Stimulated activated CD8-positive, alpha-beta memory T cell treated with anti-CD3 and anti-CD28 coated beads, Interleukin-12 subunit alpha, Interleukin-12 subunit beta, amount 100 ng/mL, for 24 hours (primary cell): ENCODE data around the gene ZBTB20.
"Not testable (repeated sequence)": the region's sequence is repeated elsewhere in the genome, so short reads cannot be mapped to it uniquely, and the experiment has no call there.

Source experiments
- DNase-seq: peaks from one replicate; pipeline ENCODE4 v3.0.0-alpha.2; 2020; ENCODE audit errors: extremely low read depth

Gene ZBTB20

DNA sequence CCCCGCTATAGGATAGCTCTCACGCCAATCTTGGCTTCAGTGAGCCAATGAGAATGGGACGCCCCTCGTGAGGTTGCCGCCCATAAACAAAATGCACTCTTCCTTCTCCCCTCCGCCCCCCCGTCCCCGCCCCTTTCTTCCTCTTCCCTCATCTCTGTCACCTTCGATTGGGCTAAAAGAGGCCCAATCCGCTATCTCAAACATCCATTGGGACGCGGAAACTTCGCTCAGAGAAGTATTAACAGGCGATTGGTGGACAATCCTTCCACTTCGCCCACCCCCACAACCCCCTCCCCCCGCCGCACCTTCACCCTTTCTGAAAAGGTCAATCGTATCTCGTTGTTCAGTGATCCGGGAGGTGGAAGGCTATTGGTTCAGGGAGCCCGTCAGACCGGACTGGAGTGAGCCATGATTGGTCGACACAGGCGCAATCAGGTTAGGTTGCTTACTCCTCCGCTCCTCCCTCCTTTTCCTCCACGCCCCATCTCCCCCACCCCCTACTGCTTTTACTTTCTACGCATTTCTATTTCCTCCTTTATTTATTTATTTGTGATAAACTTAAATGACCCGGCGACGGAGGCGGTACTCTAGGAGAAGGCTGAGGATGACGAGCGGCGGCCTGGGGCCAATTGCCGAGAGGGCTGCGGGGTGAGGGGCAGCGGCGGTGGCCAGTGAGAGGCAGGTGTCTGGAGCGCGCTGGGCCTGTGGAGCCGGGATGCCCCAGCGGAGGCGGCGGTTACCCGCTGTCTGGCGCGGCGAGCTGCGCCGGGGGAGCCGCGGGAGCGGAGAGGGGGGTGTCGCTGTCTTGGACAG, 447 bp upstream of the ZBTB20 start:
- peak; percentile 89 for DNase-seq

DNA sequence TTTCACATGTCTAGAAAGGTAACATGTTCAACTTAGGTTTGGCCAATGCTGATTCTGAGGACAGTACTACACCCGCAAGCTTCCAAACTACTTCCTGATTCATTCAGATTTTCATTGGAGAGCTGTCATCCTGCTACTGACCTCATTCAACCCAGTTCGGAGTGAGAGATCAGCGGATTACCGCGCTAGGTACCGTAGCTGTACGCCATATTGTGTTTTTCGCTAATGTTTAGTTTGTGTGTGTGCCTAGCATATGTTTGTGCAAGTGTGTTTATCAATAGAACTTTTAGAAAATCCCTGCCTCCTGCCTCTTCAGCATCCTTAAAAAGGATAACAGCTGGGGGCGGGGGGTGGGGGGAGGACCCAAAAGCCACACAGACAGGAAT, 1.1 kb downstream of the ZBTB20 start:
- no peak for DNase-seq

DNA sequence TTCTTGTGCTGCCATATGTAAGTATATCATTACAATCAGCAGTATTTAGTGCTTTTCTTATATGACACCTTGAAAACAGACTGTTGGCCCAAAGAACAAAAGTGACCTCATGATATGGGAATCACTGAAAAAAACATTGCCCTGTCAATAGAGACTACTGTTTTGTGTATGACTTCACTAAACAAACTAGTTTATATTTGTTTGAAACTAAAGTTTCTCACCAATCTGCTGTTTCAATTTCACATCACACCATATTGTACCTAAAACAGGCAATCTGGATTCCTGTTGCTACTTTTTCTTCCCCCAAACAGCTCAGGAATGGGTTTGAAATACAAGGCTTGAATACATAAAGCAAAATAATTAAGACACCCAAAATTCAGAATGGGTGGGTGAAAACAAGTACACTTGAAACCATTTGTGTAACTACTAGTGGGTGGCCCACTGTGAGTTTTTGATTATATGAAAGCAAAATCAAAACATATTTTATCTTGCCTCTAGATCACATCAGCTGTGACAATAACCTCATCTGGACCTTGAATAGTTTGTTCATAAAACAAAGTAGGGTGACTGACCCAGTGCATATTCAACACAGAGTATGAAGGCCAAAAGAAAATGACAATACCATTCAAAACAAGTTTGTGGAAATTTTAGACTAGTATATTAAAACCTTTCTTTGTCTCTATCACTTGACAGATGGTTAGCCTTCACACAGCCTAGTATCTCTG, 5.9 kb downstream of the ZBTB20 start:
- DNase-seq: no peak

DNA sequence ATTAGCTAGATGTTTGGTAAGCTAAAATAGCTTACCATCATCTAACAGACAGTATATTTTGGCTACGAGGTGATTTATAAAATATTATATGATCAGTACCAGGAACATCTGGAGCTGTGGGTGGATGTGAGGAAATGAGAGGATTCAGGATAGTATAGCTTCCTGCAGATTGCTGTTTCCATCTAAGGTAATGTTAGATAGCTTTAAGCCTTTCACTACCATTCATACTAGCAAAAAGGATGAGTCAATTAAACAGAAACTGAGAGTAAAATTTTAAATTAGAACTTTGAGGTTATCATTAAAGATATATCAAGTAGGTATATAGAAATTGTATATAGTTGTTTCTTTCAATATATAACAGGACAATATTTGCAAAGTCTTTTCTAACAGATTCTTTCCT, 8.0 kb downstream of the ZBTB20 start:
- no peak for DNase-seq

DNA sequence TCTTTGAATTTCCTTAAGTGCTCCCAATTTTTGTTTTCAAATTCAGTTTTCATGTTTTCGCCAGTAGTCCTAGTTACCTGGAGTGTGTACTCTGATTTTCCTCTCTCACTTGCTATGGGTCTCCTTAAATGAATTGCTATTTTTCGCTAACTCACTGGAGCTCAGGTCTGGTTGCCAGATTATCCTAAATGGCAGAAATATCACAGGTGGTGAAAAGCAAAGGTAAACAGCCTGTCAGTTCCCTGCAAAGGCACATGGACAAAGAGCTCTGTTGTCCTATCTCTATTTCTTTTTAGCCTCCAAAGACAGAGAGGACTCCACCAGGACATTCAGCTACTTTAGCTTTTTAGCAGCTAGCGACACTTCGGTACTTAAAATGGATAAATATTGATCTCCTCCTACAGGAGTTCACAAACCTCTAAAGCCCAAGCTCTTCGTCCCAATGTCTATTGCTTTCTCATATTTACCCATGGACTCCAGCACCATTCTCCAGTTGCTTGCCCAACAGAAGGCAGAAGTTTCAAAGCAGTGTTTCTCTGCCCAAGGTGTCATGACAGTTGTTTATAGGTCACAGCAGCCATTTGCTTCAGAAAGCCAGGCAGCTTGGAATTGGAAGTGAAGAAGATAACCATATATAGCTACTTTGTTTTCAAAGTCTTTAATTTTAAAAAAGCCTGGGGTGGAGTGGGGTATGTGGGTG, 12.3 kb downstream of the ZBTB20 start:
- DNase-seq: no peak

DNA sequence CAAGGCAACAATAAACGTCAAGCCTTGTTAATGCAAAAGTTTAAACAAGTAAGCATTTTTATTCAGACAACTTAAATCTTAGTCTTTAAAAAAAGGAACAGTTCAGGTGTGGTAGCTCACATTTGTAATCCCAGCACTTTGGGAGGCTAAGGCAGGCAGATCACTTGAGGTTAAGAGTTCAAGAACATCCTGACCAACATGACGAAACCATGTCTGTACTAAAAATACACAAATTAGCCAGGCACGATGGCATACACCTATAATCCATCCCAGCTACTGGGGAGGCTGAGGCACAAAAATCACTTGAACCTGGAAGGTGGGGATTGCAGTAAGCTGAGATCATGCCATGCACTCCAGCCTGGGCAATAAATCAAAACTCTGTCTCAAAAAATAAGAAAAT, 19.9 kb downstream of the ZBTB20 start:
- DNase-seq: no peak

DNA sequence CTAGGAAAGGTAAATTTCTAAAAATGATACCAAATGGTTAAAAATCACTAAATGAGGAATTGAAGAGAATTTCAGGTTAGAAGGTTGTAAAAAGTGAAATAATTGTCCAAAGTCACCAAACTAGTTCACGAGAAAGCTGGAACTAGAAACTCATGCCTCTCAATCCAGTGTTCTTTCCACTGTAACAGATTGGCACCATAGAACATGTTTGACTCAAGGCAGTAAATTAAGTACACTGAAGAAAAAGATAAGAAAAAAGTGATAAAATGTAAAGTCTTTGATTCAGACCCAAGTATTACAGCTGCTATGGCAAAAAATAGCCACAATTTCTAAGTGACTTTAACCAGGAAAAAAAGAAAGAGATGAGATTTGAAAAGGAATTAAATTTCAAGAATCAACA, 26.5 kb downstream of the ZBTB20 start:
- no peak for DNase-seq

DNA sequence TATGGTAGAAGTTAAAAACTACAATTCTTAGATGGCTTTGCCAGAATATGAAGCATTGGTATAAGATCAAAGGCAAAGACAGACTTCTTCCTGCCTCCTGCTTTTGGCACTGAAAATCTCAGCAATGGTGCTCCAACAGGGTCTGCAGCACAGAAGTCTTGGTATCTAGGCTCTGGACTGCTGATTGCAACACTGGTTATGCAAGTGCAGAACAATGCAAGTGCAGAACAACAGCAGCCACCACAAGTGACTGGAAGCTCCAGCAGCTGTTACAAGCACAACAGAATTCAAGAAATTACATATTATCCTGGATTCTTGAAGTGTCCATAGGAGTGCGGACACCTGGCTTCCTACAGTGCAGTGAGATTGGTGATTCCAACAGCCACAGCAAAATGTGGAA, 33.7 kb downstream of the ZBTB20 start:
- DNase-seq: no peak

DNA sequence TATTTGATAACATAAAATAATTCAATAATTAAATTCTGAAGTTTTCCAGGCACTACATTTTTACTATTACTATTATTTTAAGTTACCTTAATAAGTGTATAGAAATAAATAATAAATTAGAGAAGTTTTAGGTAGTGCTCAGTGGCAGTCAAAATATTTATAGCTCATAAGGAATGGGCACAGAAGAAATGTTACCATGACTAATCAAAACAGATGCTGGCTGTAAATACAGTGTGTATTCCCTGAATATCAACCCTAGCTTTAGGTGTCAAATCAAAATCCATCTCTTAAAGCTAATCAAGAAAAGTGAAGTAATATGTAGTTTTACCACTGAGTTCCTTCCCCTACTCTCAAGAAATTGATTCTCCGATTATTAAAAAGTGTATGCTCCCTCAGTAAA, 35.5 kb downstream of the ZBTB20 start:
- DNase-seq: no peak

DNA sequence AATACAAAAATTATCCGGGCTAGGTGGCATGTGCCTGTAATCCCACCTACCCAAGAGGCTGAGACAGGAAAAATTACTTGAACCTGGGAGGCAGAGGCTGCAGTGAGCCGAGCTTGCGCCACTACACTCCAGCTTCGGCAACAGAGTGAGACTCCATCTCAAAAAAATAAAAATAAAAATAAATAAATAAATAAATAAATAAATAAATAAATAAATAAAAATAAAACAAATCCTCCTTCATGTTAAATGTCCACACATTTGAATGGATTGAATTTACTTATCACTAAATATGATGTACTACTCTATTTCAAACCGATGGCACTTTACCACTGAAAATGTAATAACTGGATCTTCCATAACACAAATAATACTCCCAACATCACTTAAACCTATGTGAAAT, 36.3 kb downstream of the ZBTB20 start:
- no peak for DNase-seq

DNA sequence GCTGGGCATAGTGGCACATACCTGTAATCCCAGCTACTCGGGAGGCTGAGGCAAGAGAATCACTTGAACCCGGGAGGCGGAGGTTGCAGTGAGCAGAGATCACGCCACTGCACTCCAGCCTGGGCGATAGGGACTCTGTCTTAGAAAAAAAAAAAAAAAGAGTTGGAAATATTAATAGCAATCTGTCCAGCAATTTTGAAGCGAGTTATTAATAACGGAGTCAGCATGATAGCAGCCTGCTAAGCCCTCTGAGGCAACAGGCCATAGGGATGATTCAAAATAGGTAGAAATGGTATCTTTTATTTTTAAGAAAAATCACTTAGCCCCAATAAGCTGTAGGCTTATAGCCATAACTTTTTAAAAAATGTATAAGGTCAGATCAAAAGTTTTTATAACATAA, 37.0 kb downstream of the ZBTB20 start:
- not testable (repeated sequence) for DNase-seq

DNA sequence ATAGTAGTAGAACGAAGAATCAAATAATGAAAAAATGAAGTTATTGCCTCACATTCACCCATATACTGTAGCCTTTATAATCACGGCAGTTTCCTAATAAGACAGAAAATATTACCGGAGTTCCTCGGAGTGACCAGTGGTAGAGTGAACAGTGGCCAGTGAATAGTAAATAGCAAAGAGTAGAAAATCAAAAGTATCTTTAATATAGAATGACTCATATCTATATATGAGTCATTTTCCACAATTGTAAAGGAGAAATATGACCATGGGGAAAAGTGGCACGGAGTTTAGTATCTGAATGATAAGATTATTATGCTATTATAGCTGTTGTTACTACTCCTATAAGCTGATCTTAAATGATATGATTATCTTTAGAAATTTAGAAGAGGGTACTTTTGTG, 38.5 kb downstream of the ZBTB20 start:
- DNase-seq: no peak

DNA sequence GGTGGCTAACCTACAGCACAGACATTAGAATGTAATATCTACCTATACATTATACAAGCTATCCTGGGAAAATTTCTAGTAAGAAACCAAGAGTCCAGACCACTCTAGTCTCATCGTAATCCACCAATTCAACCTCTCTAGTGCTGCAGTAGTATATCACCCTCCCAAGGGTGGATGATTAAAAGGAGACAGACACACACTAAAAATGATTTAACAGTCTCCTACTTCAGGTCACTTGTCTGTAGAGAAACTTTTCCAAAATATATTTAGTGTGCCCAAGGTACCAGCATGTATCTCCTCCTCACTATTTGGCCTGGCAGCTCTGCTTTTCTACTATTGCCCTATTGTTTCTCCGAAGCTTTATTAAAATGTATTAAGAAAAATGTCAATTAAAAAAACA, 45.0 kb downstream of the ZBTB20 start:
- no peak for DNase-seq

DNA sequence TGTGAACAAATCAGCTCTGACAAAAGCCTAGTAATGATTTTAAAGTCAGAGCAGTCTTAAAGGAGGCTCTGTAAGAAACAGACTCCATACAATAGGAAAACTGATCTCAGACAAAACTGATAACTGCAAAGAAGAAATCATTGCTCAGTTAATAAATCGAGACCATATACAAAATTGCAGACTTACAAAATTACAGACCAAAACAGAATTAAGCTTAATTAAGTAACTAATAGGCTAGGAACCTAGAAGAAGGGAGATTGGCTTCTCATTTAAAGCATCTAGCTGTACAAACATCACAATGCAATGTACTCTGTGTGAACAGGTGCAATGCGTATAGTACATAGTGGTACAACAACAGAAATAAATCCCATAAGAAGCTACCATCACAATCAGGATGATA, 46.3 kb downstream of the ZBTB20 start:
- DNase-seq: no peak

DNA sequence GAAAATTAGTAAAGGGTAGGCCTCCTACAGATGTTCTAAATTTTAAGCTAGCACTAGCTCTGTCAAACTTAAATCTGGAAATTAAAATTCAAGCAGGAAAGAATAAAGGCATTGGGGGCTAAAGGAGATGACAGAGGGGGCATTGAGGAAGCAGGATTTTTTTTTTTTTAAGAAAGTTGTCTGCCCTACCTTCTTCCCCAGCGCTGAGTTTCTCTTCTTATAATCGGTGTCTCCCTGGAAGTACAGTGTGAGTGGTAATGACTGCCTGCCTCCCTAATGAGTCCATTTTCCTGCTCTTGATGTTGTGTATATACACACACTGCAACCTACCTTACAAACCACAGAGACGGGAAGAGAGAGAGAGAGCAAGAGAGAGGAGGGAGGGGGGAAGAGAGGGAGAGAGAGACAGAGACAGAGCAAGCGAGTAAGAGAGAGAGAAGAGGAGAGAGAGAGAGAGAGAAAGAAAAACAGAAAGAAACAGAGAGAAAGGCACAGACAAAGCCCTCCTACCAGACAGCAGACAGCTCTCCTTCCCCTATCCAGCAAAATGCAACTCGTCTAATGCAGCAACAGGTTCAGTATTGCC, 47.0 kb downstream of the ZBTB20 start:
- no peak for DNase-seq

DNA sequence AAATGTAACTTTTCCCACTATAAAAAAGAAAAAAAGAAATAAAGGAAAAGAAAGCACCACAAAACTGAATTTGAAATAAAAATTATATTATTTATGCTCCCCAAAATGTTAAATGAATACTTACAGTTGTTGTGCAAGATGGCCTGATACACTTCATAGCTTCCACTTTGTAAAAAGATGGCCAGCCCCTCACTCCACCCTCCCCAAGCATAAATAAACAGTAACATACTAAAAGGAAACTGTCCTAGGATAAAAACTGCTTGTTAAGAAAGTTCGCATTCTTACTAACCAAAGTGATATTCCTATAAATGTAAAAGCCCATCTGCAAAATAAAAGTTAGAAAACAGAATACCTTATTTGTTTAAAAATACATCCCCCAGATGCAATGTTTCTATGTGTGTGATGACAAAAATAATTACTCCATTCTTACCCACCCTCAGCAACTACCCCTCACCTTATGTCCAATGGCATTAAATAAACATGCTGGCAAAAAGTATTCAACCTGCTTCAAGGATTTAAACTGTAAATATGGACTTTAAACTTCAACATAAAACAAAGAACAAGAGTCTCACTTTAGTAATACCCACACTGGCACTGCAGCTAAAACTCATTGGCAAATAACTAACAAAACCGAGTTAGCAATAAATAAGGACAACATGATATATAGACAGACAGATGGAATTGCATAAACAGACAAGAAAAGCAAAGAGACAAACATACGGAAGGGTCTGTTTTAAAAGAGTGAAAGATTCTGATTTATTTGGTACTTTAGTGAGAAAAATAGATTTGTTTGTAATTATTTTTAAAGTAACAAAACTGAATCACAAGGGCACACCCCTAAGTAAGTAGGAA, 47.7 kb downstream of the ZBTB20 start:
- DNase-seq: no peak

DNA sequence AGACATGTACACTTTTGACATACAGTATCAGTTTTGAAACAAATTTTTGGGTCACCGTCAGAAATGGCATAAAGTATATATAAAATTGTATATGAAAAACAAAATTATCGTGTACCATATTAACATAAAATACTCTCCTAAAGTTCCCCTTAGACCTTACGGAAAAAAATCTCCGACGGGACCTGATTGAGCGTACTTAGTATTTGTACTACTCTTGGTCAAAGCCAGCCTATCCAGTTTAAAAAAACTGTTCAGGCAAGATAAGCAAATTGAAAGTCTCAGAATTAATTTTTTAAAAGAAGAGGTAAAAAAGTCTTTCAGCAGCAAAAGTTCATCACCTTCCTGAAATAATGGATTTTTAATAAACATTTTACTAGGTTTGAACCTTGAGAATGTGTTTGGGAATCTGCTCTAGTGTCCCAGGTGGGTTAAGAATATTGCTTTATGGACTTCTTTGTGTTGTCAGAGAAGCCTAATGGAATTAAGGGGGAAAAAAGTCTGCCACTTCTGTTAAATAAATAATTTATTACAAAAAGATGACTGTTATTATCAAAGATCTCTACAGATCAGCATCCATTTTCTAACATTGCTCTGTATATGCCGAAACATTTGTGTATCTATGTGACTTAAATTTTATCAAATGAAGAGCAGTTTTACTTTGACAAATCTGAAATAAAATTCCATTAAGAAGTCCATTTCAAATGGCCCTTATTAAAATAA, 48.6 kb downstream of the ZBTB20 start:
- DNase-seq: no peak

DNA sequence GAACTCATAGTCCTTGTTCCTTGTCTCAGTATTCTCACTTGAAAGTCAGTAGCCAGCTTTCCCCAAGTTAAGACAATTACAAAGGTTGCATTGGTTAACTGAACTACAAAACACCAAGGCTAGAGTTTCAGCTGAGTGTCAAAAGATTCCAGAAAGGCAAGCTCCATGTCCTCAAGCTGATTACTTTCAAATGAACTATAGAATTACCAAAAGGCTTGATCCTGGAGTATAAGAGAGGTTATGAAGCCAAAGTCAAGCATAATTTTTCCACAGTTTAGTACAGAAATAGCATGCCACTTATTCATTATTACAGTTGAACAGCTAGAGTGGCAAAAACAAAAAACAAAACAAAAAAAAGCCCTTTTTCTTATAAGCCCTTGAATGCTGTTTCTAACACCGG, 51.9 kb downstream of the ZBTB20 start:
- no peak for DNase-seq

DNA sequence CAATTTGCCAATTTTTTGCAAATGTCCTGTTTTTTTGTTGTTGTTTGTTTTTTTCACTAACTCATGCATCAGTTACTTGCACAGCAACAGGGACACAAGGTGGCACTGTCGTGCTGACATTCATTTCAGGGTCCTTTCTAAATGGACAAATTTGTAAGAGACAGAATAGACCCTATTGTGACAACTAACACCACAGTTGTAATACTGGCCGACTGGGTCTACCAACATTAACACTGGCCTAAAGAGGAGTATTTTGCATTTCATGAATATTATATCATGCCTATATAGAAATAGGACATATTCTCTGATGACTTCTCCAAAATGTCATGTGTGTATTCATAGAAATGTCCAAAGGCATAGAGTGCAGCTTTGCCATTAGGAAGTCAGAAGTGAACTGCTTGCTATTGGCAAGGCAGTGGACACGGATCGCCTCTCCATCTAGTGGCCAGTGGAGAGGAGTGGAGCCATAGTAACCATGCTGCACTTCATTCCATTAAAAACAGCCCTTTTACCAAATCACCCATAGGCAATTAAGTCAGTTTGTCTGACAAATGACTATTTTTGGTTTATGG, 54.8 kb downstream of the ZBTB20 start:
- peak; percentile 11 for DNase-seq

DNA sequence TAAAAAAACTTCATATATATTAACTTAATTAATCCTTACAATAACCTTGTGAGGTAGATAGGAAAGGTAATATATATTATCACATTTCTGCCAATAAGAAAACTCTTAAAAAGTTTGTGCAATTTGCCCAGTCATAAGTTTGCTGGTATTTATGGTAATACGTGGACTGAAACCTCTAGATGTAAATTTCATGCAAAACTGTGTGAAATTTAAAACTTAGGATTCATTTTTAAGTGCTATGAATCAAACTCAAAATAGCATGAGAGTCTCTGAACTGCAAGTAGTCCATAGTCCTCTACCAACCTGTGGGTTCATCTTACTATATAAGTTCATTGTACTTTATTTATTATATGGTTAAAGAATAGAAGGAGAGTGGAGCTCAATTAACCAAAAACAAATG, 56.4 kb downstream of the ZBTB20 start:
- DNase-seq: no peak

DNA sequence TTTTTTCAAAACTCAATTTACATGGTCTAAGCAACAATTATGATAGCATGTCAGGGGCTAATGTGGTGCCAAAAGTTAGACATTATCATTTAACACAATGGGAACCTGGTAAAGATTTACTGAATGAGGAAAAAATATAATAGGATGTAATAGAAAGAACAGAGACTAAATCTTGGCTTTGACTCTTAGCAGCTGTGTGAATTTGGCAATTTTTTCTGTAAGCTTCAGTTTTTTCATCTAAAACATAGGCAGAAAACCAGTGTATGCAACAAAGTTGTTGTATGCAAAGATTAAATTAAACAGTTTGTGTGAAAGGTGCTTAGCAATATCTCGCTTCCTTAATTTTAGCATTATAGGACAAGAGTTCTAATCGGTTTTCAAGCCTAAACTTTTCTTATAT, 57.6 kb downstream of the ZBTB20 start:
- no peak for DNase-seq
